Prostate gland (tissue), 2 donors: ENCODE results near the gene SLC9C1. TPM values are rescaled to one million over a fixed set of nuclear protein-coding genes. Genes with fewer than 3 reads are reported as not detected.

Experiments used
- DNase-seq: peaks from one replicate; pipeline ENCODE4 v3.0.0-alpha.2; 2019; ENCODE audit warnings: low spot score
- H3K27ac ChIP-seq, 2 donors: fragments of 200-600 bp; sonication (generic); 2 replicates each; pipeline ENCODE4 v1.5.1; 2017 to 2019
- H3K27me3 ChIP-seq: fragments of 200-600 bp; sonication (generic); replicated peaks from 2 replicates; pipeline ENCODE4 v1.5.1; 2019; ENCODE audit not compliant: insufficient read depth
- H3K36me3 ChIP-seq, 2 donors: fragments of 200-600 bp; sonication (generic); 1 replicate in 1 of 2; 2 replicates in 1 of 2; pipeline versions ENCODE4 v1.5.1 to v1.8.1; 2017 to 2019
- H3K4me1 ChIP-seq: fragments of 200-600 bp; sonication (generic); replicated peaks from 2 replicates; pipeline ENCODE4 v1.5.1; 2019
- H3K4me3 ChIP-seq, 2 donors: fragments of 200-600 bp; sonication (generic); 2 replicates each; pipeline ENCODE4 v1.5.1; 2017 to 2019
- H3K9me3 ChIP-seq: fragments of 200-600 bp; sonication (generic); 2 replicates; pipeline ENCODE4 v1.5.1; 2017
- POLR2A ChIP-seq: fragments of 450-650 bp; IDR thresholded peaks from one replicate; pipeline ENCODE4 v1.6.1; 2016; ENCODE audit warnings: antibody characterized with exemption, mild to moderate bottlenecking
- POLR2AphosphoS5 ChIP-seq: sonication (generic); formaldehyde crosslinking; IDR thresholded peaks from one replicate; pipeline ENCODE4 v1.6.1; 2017; ENCODE audit warnings: antibody characterized with exemption
- WGBS: methylation state at CpG from one replicate; pipeline ENCODE4 v1.1.5; 2018; 5-methylcytosine and 5-hydroxymethylcytosine counted together
- intact Hi-C: fragments of 100-400 bp; cut with DNase I; formaldehyde crosslinking; loops from one replicate; pipeline ENCODE4 v1.14.2; 2022
- total RNA-seq, 2 donors: library from RNA; depleted of rRNA; stranded (reverse); fragments of >200 nt; gene quantifications; one replicate each; pipeline ENCODE4 v1.1.0, GENCODE V29; 2016
- TF ChIP-seq, protein P1 (sequence below), 4 experiments: fragments of 200-600 bp in 2 of 4; fragments of 450-650 bp in 2 of 4; sonication (generic) in 2 of 4; IDR thresholded peaks; 1 replicate in 3 of 4; 2 replicates in 1 of 4; pipeline ENCODE4 v1.5.1; 2016 to 2019; ENCODE audit warnings: antibody characterized with exemption in 4 of 4, mild to moderate bottlenecking in 2 of 4, moderate library complexity in 2 of 4

The SLC9C1 gene
- total RNA-seq, 2 donors from 2014 or later: 0.91 TPM; not detected in 1

DNA sequence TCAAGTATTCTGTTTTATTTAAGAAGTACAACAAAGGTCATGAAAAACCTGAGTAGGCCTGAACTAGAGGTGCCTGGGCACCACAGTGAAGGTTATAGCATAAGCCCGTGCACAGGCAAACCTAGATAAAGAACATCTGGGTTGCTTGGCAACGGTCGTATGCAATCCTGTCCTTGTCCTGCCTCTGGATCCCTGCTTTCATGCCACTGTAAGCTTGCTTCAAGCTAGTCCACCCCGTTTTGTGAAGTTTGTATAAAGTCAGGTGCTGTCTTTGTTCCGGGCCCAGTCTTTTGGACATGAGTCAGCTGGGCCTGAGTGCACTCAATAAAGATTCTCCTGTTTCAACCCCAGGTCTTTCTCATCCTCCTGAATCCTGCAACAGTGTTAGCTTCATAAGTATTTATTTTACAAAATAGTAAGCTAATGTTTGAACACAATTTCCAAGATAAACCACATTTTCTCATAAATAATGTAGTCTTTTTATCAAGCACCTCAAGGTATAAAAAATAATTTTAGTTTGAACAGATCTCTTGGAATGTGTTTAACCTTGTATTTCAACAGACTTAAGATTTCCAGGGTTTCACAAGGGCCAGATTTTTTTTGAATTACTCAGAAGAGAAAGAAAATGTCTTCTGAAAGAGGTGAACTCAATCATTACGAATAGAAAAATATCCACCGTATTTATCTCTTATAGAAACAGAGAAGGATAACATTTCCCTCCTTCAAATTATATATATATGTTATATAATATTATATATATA, 14.3 kb upstream of the SLC9C1 start:
- no peak overlapping the region for H3K27ac ChIP-seq
- no peaks in the 10 kb centered on the region for H3K36me3 ChIP-seq
- no peaks in the 10 kb centered on the region for H3K4me1 ChIP-seq
- intact Hi-C loops: loop anchor here (5.0 kb wide), 1 partner anchor 209 kb away; no protein-coding TSS in a partner anchor
- H3K4me3 ChIP-seq: no peak overlapping the region
- no peaks in the 10 kb centered on the region for H3K27me3 ChIP-seq
- 36% methylated on average over 7 of the region's 7 CpGs for WGBS
- TF ChIP-seq, protein P1, sequence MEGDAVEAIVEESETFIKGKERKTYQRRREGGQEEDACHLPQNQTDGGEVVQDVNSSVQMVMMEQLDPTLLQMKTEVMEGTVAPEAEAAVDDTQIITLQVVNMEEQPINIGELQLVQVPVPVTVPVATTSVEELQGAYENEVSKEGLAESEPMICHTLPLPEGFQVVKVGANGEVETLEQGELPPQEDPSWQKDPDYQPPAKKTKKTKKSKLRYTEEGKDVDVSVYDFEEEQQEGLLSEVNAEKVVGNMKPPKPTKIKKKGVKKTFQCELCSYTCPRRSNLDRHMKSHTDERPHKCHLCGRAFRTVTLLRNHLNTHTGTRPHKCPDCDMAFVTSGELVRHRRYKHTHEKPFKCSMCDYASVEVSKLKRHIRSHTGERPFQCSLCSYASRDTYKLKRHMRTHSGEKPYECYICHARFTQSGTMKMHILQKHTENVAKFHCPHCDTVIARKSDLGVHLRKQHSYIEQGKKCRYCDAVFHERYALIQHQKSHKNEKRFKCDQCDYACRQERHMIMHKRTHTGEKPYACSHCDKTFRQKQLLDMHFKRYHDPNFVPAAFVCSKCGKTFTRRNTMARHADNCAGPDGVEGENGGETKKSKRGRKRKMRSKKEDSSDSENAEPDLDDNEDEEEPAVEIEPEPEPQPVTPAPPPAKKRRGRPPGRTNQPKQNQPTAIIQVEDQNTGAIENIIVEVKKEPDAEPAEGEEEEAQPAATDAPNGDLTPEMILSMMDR (IDR thresholded peaks at IDR 0.05): no peak
- peak; percentile 49 for DNase-seq
- H3K9me3 ChIP-seq: no peaks in the 10 kb centered on the region

DNA sequence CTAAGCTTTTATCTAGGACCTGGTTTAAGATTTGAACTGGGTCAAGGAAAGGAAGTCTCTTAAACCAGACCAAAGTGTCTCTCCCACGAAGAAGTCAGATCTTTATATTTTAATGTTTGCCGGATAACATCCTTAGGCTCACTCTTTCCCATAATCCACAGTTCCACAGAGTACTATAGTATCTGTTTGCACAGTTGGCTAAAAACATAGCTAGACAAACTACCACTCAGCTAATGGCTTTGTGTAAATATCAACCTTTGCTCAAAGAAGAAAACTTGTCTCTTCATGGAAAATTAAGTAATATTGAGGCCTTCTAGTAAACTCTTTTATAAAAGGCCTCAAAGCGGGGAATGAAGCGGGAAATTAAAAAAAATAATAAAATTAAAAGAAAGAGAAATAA, 13.5 kb upstream of the SLC9C1 start:
- Histone ChIP-seq H3K4me3 (no peak overlapping the region), H3K27me3 (no peaks in the 10 kb centered on the region), H3K9me3 (no peaks in the 10 kb centered on the region), H3K36me3 (no peaks in the 10 kb centered on the region), H3K4me1 (no peaks in the 10 kb centered on the region), H3K27ac (no peak overlapping the region)
- 51% methylated on average over 4 of the region's 4 CpGs for WGBS
- TF ChIP-seq, protein P1 (IDR thresholded peaks at IDR 0.05): no peak
- TF ChIP-seq POLR2AphosphoS5 (no peak), POLR2A (no peak)
- intact Hi-C loops: loop anchor here (5.0 kb wide), 1 partner anchor 210 kb away; no protein-coding TSS in a partner anchor
- DNase-seq: no peak

DNA sequence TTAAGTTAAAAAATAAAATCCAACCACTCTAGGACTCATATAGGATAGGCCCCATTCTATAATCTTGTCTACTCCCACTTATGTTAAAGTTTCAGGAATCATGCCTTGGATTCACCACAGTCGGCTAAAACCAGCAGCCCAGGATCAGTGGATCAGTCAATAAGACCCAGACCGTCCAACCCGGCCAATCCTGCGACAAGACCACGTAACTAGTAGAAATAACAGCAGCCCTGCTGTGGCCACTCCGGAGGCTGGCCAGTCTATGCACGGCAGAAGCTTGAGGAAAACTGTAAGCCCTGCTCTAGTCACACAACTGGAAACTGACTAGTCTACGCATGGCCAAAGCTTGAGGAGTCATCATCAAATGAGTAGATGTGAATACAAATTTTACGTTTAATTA, 12.8 kb upstream of the SLC9C1 start:
- 86% methylated on average over 9 of the region's 9 CpGs for WGBS
- no peak for DNase-seq
- Histone ChIP-seq H3K9me3 (no peaks in the 10 kb centered on the region), H3K4me1 (no peaks in the 10 kb centered on the region), H3K36me3 (no peaks in the 10 kb centered on the region), H3K27ac (no peak overlapping the region), H3K27me3 (no peaks in the 10 kb centered on the region), H3K4me3 (no peak overlapping the region)
- TF ChIP-seq POLR2AphosphoS5 (no peak), POLR2A (no peak)
- TF ChIP-seq, protein P1 (IDR thresholded peaks at IDR 0.05): no peak
- intact Hi-C loops: loop anchor here (5.0 kb wide), 1 partner anchor 210 kb away; no protein-coding TSS in a partner anchor

DNA sequence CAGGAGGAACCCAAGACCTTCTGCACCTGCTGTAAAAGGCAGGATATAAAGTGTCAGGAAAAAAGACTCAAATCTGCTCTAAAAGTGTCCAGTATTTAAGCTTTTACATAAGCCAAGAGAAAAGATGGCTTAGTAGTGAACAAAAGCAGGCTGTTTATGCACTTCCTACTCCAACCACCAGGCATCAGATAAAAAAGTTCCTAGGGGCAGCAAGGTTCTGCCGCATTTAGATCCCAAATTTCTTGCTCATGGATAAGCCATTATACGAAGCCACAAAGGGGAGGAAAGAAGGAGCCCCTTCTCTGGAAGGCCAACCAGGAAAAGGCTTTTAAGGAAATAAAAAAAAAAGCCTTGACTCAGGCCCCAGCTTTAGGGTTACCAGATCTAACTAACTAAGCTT, 10.6 kb upstream of the SLC9C1 start:
- Histone ChIP-seq H3K27ac (peak overlapping the region; percentile 19 to 40), H3K4me1 (no peaks in the 10 kb centered on the region), H3K9me3 (no peaks in the 10 kb centered on the region), H3K27me3 (no peaks in the 10 kb centered on the region), H3K4me3 (no peak overlapping the region), H3K36me3 (no peaks in the 10 kb centered on the region)
- TF ChIP-seq POLR2AphosphoS5: no peak
- TF ChIP-seq, protein P1 (IDR thresholded peaks at IDR 0.05): peak in 1 of 4 experiments; percentile 12
- intact Hi-C loops: loop anchor here (5.0 kb wide), 1 partner anchor 213 kb away; no protein-coding TSS in a partner anchor
- DNase-seq: no peak
- WGBS: 67% methylated on average over 2 of the region's 2 CpGs

DNA sequence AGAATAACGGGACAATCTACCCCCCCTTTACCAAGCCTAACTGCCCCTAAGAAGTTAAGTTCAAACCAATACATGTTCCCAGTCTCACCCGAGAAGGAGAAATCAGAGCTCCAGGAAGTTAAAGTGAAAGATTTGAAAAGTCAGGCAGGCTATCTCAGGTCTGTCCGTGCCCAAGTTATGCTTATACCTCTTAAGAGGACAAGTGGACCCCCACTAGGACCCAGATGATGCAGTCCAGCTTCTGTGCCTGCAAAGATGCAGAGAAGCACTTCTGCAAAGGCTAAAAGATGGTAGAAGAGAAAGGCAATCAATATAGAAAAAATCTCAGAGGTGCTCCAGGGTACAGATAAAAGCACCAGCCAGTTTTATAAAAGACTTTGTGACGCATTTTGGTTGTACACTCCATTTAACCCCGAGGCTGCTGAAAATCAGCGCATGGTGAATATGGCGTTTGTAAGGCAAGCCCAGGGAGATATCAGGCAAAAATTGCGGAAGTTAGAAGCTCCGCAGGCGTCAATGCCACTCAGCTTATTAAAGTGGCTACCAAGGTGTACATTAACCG, 9.8 kb upstream of the SLC9C1 start:
- no peaks in the 10 kb centered on the region for H3K4me1 ChIP-seq
- peak overlapping the region; percentile 23 to 34 for H3K4me3 ChIP-seq
- no peak for DNase-seq
- H3K9me3 ChIP-seq: no peaks in the 10 kb centered on the region
- intact Hi-C loops: no loop called here
- H3K27me3 ChIP-seq: no peaks in the 10 kb centered on the region
- TF ChIP-seq POLR2AphosphoS5 (no peak), POLR2A (no peak)
- TF ChIP-seq, protein P1 (IDR thresholded peaks at IDR 0.05): no peak
- H3K27ac ChIP-seq: peak overlapping the region in 1 of 2 donors; percentile 26
- H3K36me3 ChIP-seq: no peaks in the 10 kb centered on the region
- 13% methylated on average over 11 of the region's 11 CpGs for WGBS
